GM18520 (cell line): ENCODE measurements around the gene OTUD4.
"Not testable (repeated sequence)": the region's sequence is repeated elsewhere in the genome, so short reads cannot be mapped to it uniquely, and the experiment has no call there.

ENCODE experiments used
- ATAC-seq: cut with Tn5 transposase; IDR thresholded peaks from one replicate; pipeline ENCODE4 v1.9.1; 2021; ENCODE audit not compliant: unreplicated experiment

Gene OTUD4, protein sequence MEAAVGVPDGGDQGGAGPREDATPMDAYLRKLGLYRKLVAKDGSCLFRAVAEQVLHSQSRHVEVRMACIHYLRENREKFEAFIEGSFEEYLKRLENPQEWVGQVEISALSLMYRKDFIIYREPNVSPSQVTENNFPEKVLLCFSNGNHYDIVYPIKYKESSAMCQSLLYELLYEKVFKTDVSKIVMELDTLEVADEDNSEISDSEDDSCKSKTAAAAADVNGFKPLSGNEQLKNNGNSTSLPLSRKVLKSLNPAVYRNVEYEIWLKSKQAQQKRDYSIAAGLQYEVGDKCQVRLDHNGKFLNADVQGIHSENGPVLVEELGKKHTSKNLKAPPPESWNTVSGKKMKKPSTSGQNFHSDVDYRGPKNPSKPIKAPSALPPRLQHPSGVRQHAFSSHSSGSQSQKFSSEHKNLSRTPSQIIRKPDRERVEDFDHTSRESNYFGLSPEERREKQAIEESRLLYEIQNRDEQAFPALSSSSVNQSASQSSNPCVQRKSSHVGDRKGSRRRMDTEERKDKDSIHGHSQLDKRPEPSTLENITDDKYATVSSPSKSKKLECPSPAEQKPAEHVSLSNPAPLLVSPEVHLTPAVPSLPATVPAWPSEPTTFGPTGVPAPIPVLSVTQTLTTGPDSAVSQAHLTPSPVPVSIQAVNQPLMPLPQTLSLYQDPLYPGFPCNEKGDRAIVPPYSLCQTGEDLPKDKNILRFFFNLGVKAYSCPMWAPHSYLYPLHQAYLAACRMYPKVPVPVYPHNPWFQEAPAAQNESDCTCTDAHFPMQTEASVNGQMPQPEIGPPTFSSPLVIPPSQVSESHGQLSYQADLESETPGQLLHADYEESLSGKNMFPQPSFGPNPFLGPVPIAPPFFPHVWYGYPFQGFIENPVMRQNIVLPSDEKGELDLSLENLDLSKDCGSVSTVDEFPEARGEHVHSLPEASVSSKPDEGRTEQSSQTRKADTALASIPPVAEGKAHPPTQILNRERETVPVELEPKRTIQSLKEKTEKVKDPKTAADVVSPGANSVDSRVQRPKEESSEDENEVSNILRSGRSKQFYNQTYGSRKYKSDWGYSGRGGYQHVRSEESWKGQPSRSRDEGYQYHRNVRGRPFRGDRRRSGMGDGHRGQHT

GRCh38 chr4:145180298-145181090 is at the start of gene OTUD4:
Gene OTUD4 (minus strand): TSS chr4:145180589. CDS start chr4:145179973, 616 bp downstream.
- ATAC-seq = peak; percentile 78

DNA sequence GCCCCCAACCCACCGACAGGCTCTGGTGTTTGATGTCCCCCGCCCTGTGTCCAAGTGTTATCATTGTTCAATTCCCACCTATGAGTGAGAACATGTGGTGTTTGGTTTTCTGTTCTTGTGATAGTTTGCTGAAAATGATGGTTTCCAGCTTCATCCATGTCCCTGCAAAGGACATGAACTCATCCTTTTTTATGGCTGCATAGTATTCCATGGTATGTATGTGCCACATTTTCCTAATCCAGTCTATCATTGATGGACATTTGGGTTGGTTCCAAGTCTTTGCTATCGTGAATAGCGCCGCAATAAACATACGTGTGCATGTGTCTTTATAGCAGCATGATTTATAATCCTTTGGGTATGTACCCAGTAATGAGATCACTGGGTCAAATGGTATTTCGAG is 42.8 kb upstream of the OTUD4 start:
- not testable (repeated sequence) for ATAC-seq

- not testable (repeated sequence) for ATAC-seq
These were observed 41.1 kb upstream of the OTUD4 start for GRCh38 chr4:145221529-145221928.

- ATAC-seq = no peak
These were observed 38.7 kb upstream of the OTUD4 start for GRCh38 chr4:145219090-145219489.

- peak; percentile 84 for ATAC-seq
These were observed 37.9 kb upstream of the OTUD4 start for GRCh38 chr4:145218251-145218650.

DNA sequence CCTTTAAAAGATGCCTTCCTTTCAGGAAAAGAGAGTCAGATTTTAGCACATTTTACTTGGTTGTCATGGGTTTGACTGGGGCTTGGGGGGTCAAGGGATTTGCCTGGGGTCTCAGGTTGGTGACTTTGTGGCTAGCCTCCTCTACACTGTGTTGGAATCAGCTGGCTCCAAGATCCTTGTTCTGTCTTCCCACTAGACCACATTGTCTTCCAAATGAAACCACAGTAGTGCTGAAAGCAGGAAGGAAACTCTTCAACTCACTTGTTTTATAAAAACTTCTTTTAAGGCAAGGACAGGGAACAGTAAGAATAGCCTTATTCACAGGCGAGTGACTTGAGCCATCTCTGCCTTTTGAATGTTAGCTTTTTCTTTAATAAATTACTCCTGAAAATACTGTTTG is 37.0 kb upstream of the OTUD4 start:
- no peak for ATAC-seq

DNA sequence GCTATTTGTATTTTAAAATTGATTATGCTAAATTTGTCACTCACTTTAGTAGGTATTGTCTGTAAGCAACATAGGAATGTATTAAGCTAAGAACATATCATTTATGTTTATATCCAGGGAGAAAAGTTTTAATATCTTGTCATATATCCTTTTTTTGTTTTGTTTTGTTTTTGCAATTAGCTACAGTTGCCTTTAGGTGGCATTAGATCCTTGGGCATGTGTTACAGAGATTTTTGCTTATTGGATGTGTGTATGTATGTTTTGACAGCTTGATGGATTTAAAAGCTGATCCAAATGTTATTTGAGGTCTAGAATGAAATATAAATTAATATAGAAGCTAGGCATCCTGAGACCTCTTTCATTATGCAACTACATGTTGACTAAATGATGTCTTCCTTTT is 36.1 kb upstream of the OTUD4 start:
- ATAC-seq = no peak

DNA sequence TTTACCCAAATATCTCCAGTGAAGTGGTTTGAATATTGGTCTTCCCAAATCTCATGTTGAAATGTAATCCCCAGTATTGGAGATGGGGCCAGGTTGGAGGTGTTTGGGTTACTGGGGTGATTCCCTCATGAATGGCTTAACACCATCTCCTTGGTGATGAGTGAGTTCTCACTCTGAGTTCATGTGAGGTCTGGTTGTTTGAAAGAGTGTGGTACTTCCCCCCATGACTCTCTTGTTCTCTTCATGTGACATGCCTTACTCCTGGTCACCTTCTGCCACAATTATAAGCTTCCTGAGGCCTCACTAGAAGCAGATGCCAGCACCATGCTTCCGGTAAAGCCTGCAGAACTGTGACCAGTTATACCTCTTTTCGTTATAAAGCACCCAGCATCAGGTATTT is 32.9 kb upstream of the OTUD4 start:
- peak; percentile 72 for ATAC-seq

- ATAC-seq = no peak
These were observed 27.5 kb upstream of the OTUD4 start for GRCh38 chr4:145207934-145208333.

- ATAC-seq = no peak
These were observed 23.0 kb upstream of the OTUD4 start for GRCh38 chr4:145203410-145203809.

DNA sequence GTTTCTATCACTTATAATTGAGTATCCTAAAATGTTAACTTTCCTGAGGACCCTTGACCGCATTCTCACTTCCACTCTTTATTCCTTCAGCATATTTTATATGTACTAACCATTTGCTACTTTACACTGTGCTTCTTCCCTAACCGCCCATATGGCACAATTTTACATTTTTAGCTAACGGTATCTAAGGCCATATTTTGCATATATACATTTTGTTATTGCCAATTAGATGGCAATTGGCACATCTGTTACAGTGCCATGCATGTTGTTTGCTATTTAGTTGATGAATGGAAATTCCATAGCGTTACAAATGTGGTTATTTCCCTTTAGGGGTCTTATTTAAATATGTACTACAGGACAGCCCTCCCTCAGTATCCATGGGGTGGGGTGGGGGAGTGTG is 20.0 kb upstream of the OTUD4 start:
- ATAC-seq = no peak

GRCh38 chr4:145199051-145199716 is 18.8 kb upstream of the OTUD4 start:
- no peak for ATAC-seq

DNA sequence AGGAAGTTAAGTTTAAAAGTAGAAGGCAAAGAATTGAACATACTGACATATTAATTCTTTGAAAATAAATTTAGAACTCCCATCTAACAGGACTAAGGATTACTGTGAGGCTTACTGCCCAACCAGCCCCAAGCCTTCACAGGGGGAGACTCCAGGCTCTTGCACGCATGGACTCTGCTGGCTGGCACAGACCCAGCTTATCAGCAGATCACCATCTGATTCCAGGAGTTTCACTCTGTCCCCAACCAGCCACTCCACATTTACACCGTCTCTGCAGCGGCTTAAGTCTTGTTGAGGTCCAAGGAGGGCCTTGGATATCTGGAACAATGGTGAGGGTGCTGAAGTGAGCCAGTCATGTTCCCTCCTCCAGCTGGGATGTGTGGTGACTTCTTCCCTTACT is 16.4 kb upstream of the OTUD4 start:
- ATAC-seq = no peak

DNA sequence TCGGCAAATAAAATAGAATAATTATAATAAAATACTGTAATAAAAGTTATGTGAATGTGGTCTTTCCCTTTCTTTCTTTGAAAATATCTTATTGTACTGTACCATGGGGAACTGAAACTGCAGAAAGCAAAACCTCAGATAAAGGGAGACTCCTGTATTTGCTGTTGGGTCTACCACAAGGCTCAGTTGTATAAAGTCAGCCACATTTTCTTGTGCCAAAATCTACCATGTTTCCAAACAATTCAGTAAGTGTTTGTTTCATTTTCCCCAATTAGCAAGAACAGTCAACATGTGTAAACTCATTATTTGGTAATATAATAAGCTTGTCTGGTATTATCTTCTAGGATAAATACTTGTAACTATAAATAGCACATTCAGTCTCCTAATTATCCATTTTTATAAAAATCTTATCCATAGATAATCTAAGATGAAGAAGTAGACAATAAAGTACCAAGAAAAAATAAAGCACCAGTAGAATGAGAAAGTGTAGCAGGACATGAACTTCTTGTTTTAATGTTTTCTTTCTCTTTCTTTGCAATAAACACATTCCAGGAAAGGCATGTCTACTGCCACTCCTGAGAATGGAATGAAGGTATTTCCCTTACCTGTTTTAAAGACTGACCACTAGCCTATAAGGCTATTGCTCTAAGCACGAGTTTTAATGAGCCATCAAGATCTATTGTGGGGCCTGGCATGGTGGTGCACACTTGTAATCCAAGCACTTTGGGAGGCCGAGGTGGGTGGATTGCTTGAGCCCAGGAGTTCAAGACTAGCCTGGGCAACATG is 15.0 kb upstream of the OTUD4 start:
- ATAC-seq = peak; percentile 59

GRCh38 chr4:145189981-145190380 is 9.6 kb upstream of the OTUD4 start:
- ATAC-seq = no peak

DNA sequence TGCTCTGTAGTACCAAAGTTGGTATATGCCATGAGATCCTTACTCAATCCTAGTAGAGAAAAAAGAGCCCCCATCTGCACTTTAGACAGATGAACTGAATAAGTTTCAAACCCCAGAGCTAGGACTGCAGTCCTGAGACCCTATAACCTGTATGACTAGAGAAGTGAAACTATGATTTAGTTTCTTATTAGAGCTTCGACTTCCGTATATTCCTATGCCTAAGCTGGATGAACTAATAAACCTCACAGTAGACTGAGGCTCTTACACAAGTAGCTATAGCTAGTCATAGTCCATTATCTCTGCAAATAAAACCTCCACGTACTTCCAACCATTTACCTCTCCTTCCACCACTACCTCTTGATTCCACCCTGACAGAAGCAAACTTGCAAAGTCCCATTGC is 6.3 kb upstream of the OTUD4 start:
- ATAC-seq = peak; percentile 71

- ATAC-seq = no peak
These were observed 3.2 kb upstream of the OTUD4 start for GRCh38 chr4:145183581-145183980.

DNA sequence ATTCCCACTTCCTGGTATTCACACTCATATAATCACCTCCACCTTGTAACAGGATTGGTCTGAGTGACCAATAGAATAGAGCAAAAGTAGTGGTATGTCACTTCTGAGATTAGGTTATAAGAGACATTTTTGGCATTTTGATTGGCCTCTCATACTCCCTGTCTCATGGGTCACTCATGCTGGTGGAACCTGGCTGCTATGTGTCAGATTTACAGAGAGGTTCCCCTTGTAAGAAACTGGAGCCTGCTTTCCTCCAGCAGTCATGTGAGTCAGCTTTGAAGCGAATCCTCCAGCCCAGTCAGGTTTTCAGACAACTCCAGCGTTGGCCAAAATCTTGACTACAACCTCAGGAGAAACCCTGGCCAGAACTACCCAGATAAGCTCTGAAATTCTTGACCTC is 2.6 kb upstream of the OTUD4 start:
- no peak for ATAC-seq

DNA sequence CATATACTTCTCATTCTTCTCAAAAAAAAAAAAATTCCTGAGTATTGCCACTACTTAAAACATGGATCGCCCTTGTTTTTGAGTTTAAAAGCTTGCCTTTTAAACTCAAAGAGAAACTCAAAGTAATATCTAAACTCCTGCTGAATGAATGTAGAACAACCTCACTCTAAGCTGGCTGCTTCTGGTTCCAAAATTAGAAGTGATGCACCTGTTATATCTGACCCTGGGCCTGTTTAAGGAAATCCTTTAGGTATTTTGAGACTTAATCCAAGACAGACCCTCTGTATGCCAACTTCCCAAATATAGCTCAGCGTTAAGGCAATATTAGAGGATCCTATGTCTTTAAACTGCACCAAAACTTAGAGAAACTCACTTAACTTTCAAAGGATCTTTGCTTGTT is 1.8 kb upstream of the OTUD4 start:
- ATAC-seq = no peak
